ENCODE measurements around the gene BIRC5.

The BIRC5 gene

GRCh38 chr17:78170692-78171590 is 43.1 kb upstream of the BIRC5 start:
- H3K4me3 ChIP-seq (ENCODE audit: low read depth, low read length): no peak overlapping the region
- TF ChIP-seq CTCF (IDR thresholded peaks at IDR 0.05; ENCODE audit: borderline replicate concordance, insufficient read depth, low read depth, low read length): no peak

GRCh38 chr17:78171591-78172248 is 42.3 kb upstream of the BIRC5 start:
- peak overlapping the region; percentile 17 for H3K4me3 ChIP-seq (ENCODE audit: low read depth, low read length)

GRCh38 chr17:78172249-78173051 is 41.6 kb upstream of the BIRC5 start:
- H3K4me3 ChIP-seq (ENCODE audit: low read depth, low read length): peak overlapping the region; percentile 17
- TF ChIP-seq CTCF (IDR thresholded peaks at IDR 0.05; ENCODE audit: borderline replicate concordance, insufficient read depth, low read depth, low read length): no peak

GRCh38 chr17:78173097-78173715 is 40.8 kb upstream of the BIRC5 start:
- no peak overlapping the region for H3K4me3 ChIP-seq (ENCODE audit: low read depth, low read length)
- TF ChIP-seq CTCF (IDR thresholded peaks at IDR 0.05; ENCODE audit: borderline replicate concordance, insufficient read depth, low read depth, low read length): no peak

- TF ChIP-seq CTCF (IDR thresholded peaks at IDR 0.05; ENCODE audit: borderline replicate concordance, insufficient read depth, low read depth, low read length): no peak
- H3K4me3 ChIP-seq (ENCODE audit: low read depth, low read length): no peak overlapping the region
Measured at GRCh38 chr17:78174346-78174869, 39.6 kb upstream of the BIRC5 start.

- 0 out of 2 replicates have a peak, but pooled peaks have one; percentile 7 for TF ChIP-seq CTCF (IDR thresholded peaks at IDR 0.05; ENCODE audit: borderline replicate concordance, insufficient read depth, low read depth, low read length)
- no peak overlapping the region for H3K4me3 ChIP-seq (ENCODE audit: low read depth, low read length)
Measured at GRCh38 chr17:78174870-78175642, 39.0 kb upstream of the BIRC5 start.
